Right lobe of liver (tissue), 6 donors: ENCODE data around the gene GLP2R. TPM values are rescaled to one million over a fixed set of nuclear protein-coding genes. Genes with fewer than 3 reads are reported as not detected.

Experiments used
- ATAC-seq, 4 donors: fragments of 200-7000 bp; cut with Tn5 transposase; one replicate each; pipeline ENCODE4 v1.9.1; 2020; ENCODE audit warnings: mild to moderate bottlenecking in 4 of 4, moderate library complexity in 4 of 4
- DNase-seq, 3 donors: peaks; one replicate each; pipeline ENCODE4 v3.0.0-alpha.2; 2020
- H3K27ac ChIP-seq, 3 donors: fragments of 200-600 bp; one replicate each; pipeline ENCODE4 v1.8.0; 2022
- H3K27me3 ChIP-seq, 2 donors: fragments of 200-600 bp; one replicate each; pipeline ENCODE4 v1.8.0; 2022
- H3K36me3 ChIP-seq, 4 donors: fragments of 200-600 bp; sonication (generic) in 1 of 4; one replicate each; pipeline versions ENCODE4 v1.5.1 to v1.8.0; 2017 to 2022; ENCODE audit warnings: control low read depth in 1 of 4
- H3K4me1 ChIP-seq, 4 donors: fragments of 200-600 bp; sonication (generic) in 1 of 4; one replicate each; pipeline versions ENCODE4 v1.5.1 to v1.8.0; 2017 to 2022; ENCODE audit warnings: control low read depth in 1 of 4
- H3K4me3 ChIP-seq, 3 donors: fragments of 200-600 bp; one replicate each; pipeline ENCODE4 v1.8.0; 2022
- H3K9me3 ChIP-seq, 4 donors: fragments of 200-600 bp; sonication (generic) in 1 of 4; one replicate each; pipeline versions ENCODE4 v1.5.1 to v1.8.0; 2017 to 2022; ENCODE audit warnings: control low read depth in 1 of 4
- POLR2A ChIP-seq: fragments of 450-650 bp; IDR thresholded peaks from one replicate; pipeline ENCODE4 v1.6.1; 2017; ENCODE audit warnings: antibody characterized with exemption, mild to moderate bottlenecking
- WGBS: methylation state at CpG from one replicate; pipeline ENCODE4 v1.1.6; 2018; ENCODE audit warnings: low coverage, low lambda C conversion rate; ENCODE audit not compliant: insufficient coverage; ENCODE audit errors: missing lambda C conversion rate; 5-methylcytosine and 5-hydroxymethylcytosine counted together
- intact Hi-C, 2 donors: fragments of 100-400 bp; cut with DNase I; formaldehyde crosslinking; loops; one replicate each; pipeline versions ENCODE4 v1.11.2 to v1.14.1; 2022
- total RNA-seq, 6 experiments: library from RNA; depleted of rRNA in 2 of 6; stranded (reverse); fragments of >200 nt in 2 of 6; fragmentation: NEBNext Ultra II Directional in 3 of 6; extraction: Animal tissue kit (Norgen Biotek cat#: 25700) in 3 of 6; gene quantifications; one replicate each; pipeline versions ENCODE4 v1.1.0 to v1.2.4, GENCODE V29; 2016 to 2023
- TF ChIP-seq, protein P1 (sequence below), 4 donors: fragments of 200-600 bp in 3 of 4; fragments of 450-650 bp in 1 of 4; IDR thresholded peaks; one replicate each; pipeline versions ENCODE4 v1.5.1 to v1.8.0; 2016 to 2022; ENCODE audit warnings: antibody characterized with exemption in 4 of 4, mild to moderate bottlenecking in 2 of 4
- donor health status: DM: no; HTN: yes; CAD: no.
- donor health status: DM: no; HTN: no; CAD: no.
- donor health status: DM: no; HTN: no; CAD: no.
- donor health status: DM: no; HTN: yes; CAD: no.
- donor health status: DM: no; HTN: yes; CAD: no.

The GLP2R gene
- total RNA-seq, 6 experiments from 2014 or later: 0.12 to 2.4 (median 0.63) TPM

DNA sequence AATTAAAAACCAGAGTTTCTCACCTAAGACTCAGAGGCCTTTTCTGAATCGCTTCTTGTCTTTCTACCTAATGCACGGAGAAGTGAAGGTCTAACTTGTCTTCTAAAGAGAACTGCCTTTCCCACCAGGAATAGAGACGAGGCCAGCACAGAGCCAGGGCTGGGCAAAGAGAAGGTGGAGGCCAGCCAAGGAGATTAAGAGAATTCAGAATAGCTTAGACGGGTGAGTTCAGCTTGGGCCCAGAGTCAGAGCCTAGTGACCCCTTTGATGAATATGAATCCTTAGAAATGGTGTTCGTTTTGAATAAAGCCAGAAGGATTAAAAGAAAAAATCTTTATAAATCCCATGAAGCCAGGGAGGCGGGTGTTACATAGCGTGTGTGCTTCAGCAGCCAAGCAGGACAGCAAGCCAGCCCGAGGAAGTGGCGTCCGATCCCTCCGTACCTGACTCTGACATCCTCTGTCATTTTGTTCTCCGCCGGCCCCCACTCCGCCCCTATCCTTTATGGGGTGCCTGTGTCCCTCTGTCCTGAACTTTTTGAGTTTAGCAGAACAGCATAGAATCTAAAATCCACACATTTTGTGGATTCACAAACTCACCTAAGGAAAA, 11.3 kb upstream of the GLP2R start:
- Histone ChIP-seq H3K9me3 (no peaks in the 10 kb centered on the region), H3K36me3 (no peaks in the 10 kb centered on the region), H3K27ac (no peak overlapping the region), H3K4me1 (no peaks in the 10 kb centered on the region), H3K4me3 (no peak overlapping the region), H3K27me3 (no peaks in the 10 kb centered on the region)
- DNase-seq: no peak
- WGBS: 59% methylated on average over 14 of the region's 14 CpGs
- TF ChIP-seq POLR2A: no peak
- TF ChIP-seq, protein P1, sequence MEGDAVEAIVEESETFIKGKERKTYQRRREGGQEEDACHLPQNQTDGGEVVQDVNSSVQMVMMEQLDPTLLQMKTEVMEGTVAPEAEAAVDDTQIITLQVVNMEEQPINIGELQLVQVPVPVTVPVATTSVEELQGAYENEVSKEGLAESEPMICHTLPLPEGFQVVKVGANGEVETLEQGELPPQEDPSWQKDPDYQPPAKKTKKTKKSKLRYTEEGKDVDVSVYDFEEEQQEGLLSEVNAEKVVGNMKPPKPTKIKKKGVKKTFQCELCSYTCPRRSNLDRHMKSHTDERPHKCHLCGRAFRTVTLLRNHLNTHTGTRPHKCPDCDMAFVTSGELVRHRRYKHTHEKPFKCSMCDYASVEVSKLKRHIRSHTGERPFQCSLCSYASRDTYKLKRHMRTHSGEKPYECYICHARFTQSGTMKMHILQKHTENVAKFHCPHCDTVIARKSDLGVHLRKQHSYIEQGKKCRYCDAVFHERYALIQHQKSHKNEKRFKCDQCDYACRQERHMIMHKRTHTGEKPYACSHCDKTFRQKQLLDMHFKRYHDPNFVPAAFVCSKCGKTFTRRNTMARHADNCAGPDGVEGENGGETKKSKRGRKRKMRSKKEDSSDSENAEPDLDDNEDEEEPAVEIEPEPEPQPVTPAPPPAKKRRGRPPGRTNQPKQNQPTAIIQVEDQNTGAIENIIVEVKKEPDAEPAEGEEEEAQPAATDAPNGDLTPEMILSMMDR (IDR thresholded peaks at IDR 0.05): no peak
- intact Hi-C loops: no loop called here
- ATAC-seq: no peak

DNA sequence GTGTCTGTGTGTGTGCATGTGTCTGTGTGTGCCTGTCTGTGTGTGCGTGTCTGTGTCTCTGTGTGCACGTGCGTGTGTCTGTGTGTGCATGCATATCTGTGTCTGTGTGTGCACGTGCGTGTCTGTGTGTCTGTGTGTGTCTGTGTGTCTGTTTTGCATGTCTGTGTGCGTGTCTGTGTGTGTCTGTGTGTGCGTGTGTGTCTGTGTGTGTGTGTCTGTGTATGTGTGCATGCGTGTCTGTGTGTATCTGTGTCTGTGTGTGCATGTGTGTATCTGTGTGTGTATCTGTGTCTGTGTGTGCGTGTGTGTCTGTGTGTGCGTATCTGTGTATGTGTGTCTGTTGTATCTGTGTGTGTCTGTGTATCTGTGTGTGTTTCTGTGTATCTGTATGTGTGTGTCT, 9.3 kb upstream of the GLP2R start:
- TF ChIP-seq, protein P1 (IDR thresholded peaks at IDR 0.05): no peak
- TF ChIP-seq POLR2A: no peak
- H3K27ac ChIP-seq: no peak overlapping the region
- no peaks in the 10 kb centered on the region for H3K36me3 ChIP-seq
- H3K9me3 ChIP-seq: no peaks in the 10 kb centered on the region
- H3K27me3 ChIP-seq: no peaks in the 10 kb centered on the region
- DNase-seq (no peak), ATAC-seq (no peak)
- no peak overlapping the region for H3K4me3 ChIP-seq
- intact Hi-C loops: no loop called here
- WGBS: 72% methylated on average over 8 of the region's 10 CpGs
- H3K4me1 ChIP-seq: no peaks in the 10 kb centered on the region

DNA sequence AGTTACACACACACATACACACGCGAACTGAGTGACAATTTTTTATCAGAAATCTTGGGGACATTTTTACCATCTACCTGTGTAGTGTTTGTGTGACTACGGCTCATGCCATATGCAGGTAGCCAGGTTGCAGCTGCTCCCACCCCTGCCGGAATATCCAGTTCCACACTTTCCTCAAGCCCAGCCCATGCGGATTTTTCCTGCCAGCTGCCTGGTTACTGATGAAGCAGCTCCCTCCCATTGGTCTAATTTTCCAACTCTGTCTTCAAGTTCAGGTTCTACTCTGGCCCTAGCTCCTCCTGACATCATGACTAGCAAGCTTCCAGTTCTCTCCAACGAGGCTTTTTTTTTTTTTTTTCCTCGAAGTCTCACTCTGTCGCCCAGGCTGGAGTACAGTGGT, 8.6 kb upstream of the GLP2R start:
- Histone ChIP-seq H3K27ac (no peak overlapping the region), H3K9me3 (no peaks in the 10 kb centered on the region), H3K36me3 (no peaks in the 10 kb centered on the region), H3K4me1 (no peaks in the 10 kb centered on the region), H3K4me3 (no peak overlapping the region), H3K27me3 (no peaks in the 10 kb centered on the region)
- intact Hi-C loops: no loop called here
- WGBS: 47% methylated on average over 7 of the region's 8 CpGs
- TF ChIP-seq POLR2A: no peak
- DNase-seq (no peak), ATAC-seq (peak in 3 of 4 donors; percentile 32 to 46 (median 38))

DNA sequence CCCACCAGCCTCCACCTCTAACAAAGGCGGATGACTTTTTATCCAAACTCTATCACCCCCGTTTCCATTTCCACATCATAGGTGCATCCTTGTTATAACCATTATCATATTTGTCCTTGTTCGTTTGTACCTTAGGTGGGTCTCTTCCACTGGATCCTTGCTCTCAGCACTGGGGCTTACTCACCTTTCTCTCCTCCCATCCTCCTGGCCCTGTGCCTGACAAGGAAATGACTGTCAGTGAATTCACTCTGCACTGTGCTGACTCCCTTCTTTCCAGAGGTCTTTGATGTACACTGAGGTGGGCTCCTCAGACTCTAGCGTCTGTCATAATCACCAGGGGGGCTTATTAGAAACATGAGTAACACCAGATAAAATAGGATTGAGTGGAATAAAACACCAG, 7.0 kb upstream of the GLP2R start:
- intact Hi-C loops: no loop called here
- TF ChIP-seq, protein P1 (IDR thresholded peaks at IDR 0.05): no peak
- no peak for TF ChIP-seq POLR2A
- H3K27me3 ChIP-seq: no peaks in the 10 kb centered on the region

DNA sequence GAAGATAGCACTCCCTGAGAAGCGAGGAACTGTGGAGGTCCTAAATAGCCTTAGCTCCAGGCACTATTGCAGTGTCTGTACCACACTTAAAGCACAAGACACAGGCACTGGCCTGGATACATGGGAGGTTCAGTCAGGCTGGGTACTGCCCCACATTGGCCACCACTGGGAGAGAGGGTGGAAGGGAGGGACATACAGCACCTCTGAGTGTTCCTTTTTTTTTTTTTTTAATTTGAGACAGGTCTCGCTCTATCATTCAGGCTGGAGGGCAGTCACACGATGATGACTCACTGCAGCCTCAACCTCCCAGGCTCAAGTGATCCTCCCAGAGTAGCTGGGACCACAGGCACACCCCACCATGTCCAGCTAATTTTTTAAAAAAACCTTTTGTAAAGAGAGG, 5.3 kb upstream of the GLP2R start:
- no peak for TF ChIP-seq POLR2A
- TF ChIP-seq, protein P1 (IDR thresholded peaks at IDR 0.05): no peak
- 67% methylated on average over 2 of the region's 3 CpGs for WGBS
- Histone ChIP-seq H3K36me3 (no peaks in the 10 kb centered on the region), H3K27ac (no peak overlapping the region), H3K9me3 (no peaks in the 10 kb centered on the region), H3K4me1 (no peaks in the 10 kb centered on the region), H3K4me3 (no peak overlapping the region), H3K27me3 (no peaks in the 10 kb centered on the region)
- DNase-seq (no peak), ATAC-seq (no peak)
- intact Hi-C loops: no loop called here

More for the DNA sequence above, 7.0 kb upstream of the GLP2R start:
- ATAC-seq (no peak), DNase-seq (no peak)
- Histone ChIP-seq H3K4me3 (no peak overlapping the region), H3K27ac (no peak overlapping the region), H3K9me3 (no peaks in the 10 kb centered on the region), H3K4me1 (no peaks in the 10 kb centered on the region), H3K36me3 (no peaks in the 10 kb centered on the region)
- WGBS: 57% methylated on average over 4 of the region's 4 CpGs
